NCI-H1417 (cell line): ENCODE measurements around the gene SMC3.
"Not testable (repeated sequence)": the region's sequence is repeated elsewhere in the genome, so short reads cannot be mapped to it uniquely, and the experiment has no call there.

Experiments used
- DNase-seq, 3 experiments: peaks; one replicate each; lab custom pipeline; 2025; lab: John Stamatoyannopoulos, UW

The SMC3 gene

GRCh38 chr10:110625951-110626855, 58.7 kb downstream of the SMC3 start:
- no peak for DNase-seq

- DNase-seq, result no peak
Observed at GRCh38 chr10:110628161-110628560, 60.7 kb downstream of the SMC3 start.

GRCh38 chr10:110629680-110630191, 62.2 kb downstream of the SMC3 start:
- peak; percentile 61 to 93 (median 88) for DNase-seq

- no peak for DNase-seq
Observed at GRCh38 chr10:110631934-110632333, 64.4 kb downstream of the SMC3 start.

GRCh38 chr10:110632591-110633215, 65.2 kb downstream of the SMC3 start:
- no peak for DNase-seq

GRCh38 chr10:110634527-110635209, 67.2 kb downstream of the SMC3 start:
- peak in 2 of 3 experiments; percentile 11 to 13 for DNase-seq

DNA sequence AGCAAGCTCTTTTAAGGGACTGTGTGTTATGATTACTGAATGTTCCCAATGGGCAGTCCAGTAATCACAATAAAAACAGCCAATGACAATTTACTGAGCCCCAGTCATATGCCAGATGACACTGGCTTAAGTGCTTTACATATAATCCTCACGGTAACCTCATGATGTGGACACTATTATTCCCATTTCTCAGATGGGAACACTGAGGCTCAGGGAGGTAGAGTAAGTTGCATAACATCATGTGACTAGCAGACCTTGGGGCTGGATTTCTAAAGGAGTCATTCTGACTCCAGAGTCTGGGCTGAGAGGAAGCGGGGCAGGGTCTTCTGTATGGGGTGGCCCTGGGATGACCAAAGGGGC, 69.1 kb downstream of the SMC3 start:
- no peak for DNase-seq

DNA sequence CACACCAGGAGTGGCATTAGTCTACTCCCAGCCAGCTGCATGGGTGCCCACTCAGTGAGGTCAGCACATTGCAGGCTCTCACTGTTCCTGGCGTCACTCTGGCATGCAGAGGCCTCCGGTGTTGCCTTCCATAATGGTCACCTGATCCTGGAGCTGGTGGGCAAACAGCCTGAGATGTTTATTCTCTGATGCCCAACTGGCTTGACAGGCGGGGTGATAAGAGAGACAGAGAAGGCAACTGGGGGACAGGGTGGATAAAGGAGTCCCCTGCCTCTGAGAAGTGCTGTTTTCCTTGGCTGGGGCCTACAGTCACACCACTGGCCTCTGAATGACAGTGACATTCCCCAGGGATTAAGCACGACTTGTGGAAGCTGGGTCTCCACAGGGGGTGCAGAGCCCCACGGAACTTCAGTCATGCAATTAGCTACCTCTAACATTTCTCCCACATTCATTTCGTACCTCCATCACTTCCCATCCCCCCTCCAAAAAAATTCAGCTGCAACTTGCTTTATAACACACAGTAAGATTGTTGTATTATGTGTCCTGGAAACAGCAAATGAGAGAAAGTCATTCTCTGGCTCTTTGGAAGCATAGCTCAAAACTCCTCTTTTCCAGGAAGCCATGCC, 69.5 kb downstream of the SMC3 start:
- no peak for DNase-seq

- peak in 1 of 3 experiments; percentile 5 for DNase-seq
Observed at GRCh38 chr10:110637558-110638053, 70.1 kb downstream of the SMC3 start.

DNA sequence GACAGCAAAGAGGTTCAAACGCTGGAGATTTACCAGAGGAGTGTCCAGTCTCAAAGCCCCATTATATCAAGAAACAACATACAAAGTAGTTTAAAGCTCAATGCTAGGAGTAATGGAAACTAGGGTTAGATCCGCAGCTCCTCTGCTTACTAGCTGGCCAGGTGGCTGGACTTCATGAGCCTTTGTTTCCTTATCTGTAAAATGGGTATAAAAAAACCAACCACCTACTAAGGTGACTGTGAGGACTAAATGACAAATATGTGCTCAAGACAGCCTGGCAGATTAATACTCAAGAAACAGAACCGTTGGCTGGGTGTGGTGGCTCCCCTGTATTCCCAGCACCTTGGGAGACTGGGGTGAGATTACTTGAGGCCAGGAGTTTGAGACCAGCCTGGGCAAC, 70.8 kb downstream of the SMC3 start:
- no peak for DNase-seq

DNA sequence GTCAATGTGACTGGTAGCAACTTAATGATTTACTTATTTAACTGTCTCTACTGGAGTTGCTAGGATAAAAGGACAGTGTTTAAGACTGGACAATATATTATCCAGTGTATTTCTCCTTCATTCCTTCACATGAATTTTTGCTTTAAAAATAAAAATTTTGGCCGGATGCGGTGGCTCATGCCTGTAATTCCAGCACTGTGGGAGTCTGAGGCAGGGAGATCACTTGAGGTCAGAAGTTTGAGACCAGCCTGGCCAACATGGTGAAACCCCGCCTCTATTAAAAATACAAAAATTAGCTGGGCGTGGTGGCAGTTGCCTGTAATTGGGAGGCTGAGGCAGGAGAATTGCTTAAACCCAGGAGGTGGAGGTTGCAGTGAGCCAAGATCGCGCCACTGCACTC, 71.6 kb downstream of the SMC3 start:
- DNase-seq, result not testable (repeated sequence)

GRCh38 chr10:110639858-110640257, 72.4 kb downstream of the SMC3 start:
- DNase-seq, result not testable (repeated sequence)

- DNase-seq, result peak; percentile 55 to 87 (median 78)
Observed at GRCh38 chr10:110641256-110641655, 73.8 kb downstream of the SMC3 start.

GRCh38 chr10:110642204-110643034, 74.9 kb downstream of the SMC3 start:
- DNase-seq, result no peak

DNA sequence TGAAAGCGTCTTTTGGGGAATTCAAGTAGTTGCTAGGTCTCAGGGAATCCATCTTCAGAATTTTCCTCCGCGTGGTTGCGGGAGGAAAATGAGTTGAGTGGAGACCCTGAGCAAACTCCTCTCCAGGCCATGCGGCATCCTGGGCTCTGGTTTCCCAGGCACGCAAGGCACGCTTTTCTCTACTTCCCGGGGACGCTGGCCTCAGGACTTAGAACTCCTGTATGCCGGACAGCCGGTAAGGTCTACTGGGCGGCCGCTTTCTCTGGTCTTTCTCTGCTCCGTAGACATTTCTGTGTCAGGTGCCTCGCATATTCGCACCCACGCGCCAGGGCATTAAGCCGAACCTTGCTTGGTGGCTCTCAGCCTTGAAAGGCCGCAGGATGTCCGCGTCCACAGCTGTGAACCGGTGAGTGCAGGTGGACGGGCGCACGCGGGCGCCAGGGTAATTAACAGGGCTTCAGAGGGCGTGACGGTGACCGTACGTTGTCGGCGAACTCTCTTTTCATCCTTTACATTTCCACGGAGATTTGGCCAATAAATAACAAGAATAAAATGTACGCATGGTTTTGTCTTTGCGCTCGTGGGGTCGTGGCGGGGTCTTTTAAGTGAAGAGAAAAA, 75.6 kb downstream of the SMC3 start:
- DNase-seq, result peak in 1 of 3 experiments; percentile 38

- peak; percentile 54 to 62 (median 60) for DNase-seq
Observed at GRCh38 chr10:110643653-110644597, 76.4 kb downstream of the SMC3 start, which contains the start of gene RBM20. Gene RBM20 (plus strand): TSS chr10:110644336. CDS start chr10:110644455, 119 bp downstream.

GRCh38 chr10:110644598-110645462, 77.3 kb downstream of the SMC3 start:
- DNase-seq, result peak in 1 of 3 experiments; percentile 20
